Superior temporal gyrus (tissue), 1 donor: ENCODE results near the gene MBD2.

Experiments
- DNase-seq: peaks from one replicate; pipeline ENCODE4 v3.0.0-alpha.2; 2016; ENCODE audit errors: extremely low spot score

The MBD2 gene

DNA sequence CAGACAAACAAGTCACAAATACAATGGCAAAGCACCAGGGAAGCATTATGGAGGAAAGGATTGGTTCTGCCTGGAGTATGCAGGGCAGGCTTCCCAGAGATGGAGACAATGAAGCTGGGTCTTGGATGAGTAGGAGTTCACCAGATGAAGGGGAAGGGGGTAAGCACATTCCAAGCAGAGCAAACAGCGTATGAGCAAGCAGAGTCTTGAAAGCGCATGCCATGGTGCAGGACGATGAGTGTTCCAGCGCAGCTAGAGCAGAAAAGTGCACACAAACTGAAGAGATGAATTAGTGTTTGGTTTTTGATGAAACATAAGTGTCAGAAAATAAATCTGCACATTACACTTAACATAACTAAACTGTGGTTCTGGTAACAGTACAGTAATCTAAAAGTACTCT is 21.6 kb downstream of the MBD2 start:
- DNase-seq: no peak

DNA sequence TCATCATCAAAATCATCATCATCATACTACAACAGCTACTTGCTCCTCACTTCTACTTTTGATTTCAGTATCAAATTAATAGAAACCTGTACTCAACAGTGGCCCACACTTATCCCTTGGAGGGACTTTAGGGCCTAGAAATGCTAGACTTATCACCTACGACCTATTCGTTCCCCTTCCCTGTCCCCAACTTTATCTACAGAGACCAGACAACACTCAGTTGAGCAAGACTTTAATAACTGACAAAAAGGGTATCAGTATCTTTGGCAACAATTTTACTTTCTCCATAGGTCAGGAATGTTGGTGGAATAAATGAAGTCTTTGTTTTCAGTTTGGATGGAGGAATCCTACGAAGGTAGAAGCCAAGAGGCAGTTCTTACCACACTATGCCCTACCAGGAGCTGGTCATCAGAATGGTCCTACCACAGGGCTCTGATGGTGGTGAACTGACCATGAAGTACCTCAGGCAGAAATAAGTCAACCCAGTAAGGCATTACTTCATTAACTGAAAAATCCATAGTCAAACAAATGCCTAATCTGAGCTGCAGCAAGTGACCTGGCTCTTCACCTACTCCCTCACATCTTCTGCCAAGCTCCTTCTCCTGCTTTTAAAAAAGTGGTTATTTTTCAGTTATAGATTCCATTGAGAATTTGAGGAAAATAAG is 26.6 kb downstream of the MBD2 start:
- no peak for DNase-seq

DNA sequence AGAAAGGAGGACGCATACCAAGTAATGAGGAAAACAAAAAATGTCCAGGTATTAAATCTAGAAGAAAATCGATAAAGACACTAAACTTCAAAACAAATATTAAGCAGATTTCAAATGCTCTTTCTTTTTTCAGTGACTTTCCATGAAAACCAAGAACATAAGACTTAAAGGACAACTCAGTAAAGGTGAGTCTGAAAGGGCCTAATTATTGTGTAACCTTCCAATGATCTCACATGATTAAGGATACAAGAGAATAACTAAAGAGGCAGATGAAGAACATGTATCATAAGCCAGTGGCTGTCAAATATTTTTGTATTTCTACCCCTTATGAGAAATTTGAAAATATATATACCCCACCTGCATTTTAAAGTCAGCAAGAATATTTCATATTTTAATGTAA is 30.7 kb downstream of the MBD2 start:
- no peak for DNase-seq

DNA sequence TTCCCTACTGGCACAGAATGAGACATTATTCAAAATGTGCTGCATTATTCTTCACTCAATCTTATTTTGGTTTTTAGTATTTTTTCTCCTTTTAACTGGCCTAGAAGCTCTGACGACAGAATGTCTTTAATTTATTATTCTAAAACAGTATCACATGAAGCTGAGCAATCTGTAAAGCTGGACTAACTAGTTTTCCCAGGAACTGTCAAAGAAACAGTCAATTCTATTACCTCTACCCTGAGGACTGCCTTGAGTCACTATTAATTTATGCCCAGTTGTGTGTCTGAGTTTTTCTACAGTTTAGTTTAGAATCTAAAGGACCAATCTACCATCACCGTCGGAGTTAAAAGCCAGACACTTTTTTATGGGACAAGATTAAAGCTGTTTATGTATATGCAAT is 31.6 kb downstream of the MBD2 start:
- no peak for DNase-seq

DNA sequence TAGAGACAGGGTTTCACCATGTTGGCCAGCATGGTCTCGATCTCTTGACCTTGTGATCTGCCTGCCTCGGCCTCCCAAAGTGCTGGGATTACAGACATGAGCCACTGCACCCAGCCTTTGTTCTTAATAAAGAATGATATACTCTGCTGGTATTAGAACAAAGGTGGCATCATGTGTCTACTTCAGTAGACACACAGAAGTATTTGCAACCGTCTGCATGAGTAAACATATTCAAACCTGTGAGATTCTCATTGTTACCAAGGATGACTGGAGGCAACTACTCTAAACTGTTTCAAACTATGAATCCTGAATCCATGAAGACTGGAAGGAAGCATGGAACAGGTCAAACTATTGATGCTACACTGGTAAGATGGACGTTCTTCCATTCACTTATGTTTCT is 32.1 kb downstream of the MBD2 start:
- DNase-seq: no peak

DNA sequence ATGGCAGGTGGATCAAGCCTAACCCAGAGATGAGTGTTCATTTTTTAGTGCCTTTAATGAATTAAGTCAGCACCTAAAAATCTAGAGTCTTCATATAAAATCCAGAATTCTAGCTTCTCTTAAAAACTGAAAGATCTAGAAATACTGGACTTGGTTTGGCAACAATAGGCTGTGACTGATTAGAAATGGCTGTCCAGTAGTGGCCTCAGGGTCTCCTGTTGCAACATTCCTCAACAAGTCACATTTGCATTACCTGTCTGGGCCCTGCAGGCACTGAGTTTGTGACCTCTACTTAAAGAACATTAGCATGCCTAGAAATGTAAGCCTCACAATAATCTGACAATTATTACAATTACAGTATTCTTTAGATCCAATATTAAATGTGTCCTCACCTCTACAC is 33.1 kb downstream of the MBD2 start:
- no peak for DNase-seq

DNA sequence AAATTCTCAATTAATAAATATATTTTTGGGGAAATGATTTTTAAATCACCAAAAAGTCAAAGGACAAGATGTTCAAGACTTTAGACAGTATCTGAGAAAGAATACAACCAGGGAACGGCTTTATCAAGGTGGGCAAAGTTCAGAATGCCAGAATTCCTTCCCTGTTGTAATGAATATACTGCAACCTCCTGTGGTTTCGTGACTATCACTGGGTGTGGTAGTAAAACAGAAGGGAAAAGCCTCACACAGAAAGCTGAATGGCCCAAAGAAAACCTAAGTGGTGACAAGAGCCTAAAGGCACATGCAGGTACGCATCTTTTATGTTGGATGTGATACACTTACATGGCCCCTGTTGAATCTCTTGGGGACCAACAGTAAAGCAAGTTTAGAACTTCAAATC is 37.1 kb downstream of the MBD2 start:
- DNase-seq: no peak

DNA sequence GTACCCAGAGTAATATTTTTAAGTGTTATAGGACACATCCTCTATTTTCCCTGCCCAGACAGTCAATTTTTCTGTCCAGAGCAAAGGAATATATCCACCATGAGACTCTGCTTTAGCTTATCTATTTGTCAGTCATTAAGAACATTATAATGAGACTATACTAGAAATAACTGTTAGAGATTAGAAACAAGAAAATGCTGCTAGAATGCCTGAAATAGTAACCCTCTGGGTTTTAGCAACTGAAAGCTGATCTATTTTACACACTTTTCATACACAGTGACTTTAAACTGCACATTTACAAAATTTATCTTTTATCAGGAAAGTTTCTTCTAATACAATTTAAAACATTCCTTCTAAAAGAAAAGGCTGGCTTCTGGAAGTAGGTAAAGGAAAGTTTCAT is 39.6 kb downstream of the MBD2 start:
- DNase-seq: no peak

DNA sequence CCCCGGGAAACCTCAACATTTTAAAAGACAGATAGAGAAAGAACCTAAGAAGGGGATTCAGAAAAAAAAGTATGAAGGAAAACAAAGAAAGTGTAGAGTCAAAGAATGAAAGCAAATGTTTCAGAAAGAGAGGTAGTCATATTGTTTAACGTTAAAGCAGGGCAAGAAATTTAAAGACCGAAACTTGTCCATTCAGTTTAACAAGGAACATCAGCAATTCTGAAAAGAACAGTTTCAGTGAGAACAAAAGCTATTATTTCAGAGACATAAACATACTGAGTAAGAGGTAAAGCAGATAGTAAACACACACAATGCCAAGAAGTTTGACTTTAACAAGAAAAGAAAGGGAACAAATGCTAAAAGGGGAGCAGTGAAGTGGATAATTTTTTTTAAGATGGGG is 41.1 kb downstream of the MBD2 start:
- no peak for DNase-seq

DNA sequence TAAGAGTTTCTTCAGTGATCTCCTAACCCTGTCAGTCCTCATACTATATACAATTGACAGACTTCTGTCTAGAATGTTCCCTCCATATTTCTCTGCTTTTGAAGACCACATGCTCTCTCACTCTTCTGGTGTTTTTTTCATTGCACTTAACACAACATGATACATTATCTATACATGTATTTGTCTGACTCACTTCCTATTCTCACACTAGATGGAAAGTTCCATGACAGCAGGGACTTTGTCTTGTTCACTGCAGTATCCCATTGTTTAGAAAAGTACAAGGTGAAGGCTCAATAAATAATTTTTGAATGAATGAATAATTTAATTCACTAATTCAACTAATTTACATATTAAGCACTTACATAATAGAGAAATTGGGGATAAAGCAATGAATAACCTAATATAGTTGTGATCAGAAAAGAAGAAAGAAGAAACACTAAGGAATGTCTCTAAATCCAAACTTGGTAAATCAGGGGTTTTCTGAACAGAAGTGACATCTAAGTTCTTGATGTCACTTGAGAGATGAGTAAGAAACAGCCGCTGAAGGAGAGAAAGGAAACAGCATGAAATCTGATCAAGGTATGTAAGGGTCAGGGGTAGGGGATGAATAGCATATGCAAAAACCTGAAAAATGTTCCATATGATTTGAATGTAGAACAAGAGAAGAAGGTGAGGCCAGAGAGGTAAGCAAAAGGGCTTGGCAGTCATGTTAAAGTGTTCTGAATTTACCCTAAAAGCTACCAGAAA is 42.4 kb downstream of the MBD2 start:
- no peak for DNase-seq

DNA sequence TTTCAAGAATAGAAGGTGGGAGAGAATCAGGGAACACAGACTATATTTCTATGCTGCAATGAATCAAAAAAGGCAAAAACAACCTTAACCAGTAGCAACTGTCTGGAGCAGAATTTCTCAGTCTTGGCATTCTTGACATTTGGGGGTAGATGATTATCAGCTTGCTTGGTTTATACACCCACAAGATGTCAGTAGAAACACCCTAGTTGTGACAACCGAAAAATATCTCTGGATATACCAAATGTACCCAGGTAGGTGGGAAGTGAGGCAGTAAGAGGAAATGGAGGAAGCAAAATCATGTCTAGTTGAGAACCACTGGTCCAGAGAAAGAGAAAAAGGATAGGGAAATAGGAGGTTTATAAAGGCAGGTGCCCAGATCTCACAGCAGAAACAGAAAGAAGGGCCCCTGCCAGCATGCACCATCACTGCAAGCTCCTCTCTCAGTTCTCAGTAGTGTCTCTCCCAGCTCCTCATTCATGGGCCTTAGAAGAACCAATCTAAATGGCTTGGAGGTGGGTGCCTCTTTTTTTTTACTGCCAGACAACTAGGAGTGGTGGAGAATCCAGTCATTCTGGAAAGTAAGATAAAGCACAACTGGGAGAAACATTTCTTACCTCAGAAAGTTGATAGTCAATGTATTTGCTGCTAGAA is 50.4 kb downstream of the MBD2 start:
- DNase-seq: no peak

DNA sequence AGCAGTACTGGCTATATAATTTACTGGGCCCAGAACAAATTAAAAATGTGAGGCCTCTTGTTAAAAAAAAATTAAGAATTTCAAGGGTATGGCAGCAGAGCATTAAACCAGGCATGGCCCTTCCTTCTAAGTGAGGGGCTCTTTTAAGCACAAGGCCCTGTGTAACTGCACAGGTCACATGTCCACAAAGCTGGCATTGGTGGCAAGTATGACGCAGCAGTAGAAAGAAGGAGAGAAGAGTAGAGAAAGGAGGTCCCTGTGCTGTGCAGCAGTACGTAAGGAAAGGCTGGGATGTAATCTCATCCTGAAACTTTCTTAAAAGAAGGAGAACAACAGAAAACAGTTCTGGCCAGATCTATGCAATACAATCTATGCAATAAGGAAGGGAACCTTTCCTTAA is 51.2 kb downstream of the MBD2 start:
- no peak for DNase-seq

DNA sequence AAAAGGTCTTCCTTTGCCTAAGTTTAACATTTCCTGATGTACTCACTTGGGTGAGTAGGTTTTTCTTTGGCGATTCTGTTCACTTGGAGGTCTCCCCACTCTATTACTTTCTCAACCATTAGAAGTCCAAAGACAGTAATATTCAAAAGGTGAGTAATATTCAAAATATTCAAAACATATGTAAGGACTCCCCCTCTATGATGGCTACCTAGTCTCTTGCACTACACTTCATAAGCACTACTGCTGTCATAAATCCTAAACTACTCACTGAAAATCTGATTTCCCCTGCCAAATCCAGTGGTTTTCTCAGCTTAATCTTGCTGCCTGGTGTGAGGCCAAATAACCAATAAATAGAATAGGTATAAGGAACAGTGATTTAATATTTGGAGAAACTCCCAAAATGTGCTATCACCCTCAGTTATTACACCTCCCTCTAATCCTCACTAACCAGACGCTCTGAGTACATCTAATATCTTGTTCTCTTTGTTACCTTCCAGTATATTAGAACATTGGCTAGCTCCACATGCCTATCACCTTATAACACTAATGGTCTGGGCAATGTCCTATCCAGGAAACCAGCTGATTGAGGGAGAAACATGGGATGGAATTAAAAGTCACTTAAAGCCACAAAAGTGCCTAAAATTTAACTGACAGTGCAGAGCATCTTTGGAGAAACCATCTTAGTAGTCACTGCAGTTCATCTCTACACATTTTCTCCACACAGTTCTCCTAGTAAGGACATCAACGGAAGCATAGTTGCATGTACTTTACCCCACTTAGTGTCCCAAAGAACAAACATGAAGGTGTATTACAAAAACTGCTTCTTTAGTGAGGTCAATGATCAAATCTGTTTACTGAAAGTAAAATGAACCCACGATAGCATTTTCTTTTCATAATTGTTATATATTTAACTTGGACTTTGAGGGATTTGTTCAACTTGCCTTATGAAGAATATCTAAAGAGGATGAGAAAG is 54.8 kb downstream of the MBD2 start:
- no peak for DNase-seq

DNA sequence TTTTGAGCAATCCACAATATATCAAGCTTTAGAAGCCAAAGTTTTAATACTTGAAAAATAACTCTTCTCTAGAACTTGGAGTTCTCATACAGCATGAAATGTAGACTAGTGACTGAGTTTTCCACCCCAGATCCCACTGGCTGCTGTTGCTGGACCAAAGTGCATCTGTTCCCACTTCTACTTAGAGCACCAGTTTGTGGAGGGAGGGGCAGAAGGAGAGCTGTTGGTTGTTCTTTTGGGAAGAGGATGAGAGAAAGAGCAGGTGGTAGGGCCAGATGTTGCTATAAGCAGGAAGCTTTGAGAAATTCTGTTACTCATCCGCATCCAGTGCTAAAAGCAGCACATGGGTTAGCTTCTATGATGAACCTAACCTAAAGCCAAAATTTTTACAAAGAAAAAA is 59.0 kb downstream of the MBD2 start:
- DNase-seq: no peak

DNA sequence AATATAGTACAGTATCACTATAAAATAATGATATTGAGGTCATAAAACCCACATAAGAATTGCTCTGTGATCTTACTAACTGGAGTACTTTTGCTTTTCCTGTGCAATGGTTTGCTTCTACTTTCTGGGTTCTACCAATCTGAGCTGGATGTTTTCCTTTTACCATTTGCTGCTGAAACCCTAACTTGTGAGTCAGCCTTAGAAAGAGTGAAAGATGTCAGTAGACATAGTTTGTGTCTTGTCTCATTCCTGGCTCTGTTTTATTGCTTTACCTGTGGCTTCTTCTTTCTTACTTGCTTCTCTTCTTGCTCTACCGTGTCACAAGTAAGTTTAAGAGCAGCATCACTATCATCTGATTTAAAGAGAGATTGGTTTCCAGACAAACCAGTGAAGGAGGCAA is 61.0 kb downstream of the MBD2 start:
- no peak for DNase-seq

DNA sequence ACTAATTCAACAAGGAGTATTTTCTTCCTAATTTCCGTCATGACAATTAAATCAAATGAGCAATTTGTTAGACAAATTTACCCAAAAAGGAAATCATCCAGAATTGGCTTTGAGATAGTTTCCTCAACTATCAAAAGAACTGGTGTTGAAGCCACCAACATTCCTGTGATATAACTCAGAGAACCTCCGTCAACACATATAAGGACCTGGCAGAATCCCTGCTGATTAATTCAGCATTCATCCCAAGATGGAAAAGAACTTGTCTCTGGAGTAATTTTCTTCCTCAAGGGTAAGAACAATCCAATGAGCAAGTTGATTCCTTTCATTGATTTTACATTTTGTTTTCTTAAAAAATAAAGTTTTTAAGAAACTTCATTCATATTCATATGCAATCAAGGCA is 62.0 kb downstream of the MBD2 start:
- no peak for DNase-seq

DNA sequence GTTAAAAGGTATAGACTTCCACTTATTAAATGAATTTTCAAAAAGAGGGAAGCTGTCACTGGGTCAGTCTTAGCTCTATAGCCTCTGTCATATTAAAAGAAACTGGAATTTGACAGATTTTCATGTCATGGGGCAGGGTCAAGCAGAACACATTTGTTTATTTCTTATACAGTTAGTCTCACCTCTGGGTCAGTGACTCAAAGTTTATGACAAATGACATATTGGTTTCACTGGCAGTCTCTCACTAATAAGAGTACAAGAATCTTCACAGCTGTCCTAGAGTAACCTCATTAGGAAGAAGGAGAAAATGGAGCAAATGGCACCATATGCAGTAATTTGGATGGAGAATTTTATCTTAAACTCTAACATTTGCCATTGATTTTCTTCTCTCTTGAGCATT is 63.2 kb downstream of the MBD2 start:
- no peak for DNase-seq

DNA sequence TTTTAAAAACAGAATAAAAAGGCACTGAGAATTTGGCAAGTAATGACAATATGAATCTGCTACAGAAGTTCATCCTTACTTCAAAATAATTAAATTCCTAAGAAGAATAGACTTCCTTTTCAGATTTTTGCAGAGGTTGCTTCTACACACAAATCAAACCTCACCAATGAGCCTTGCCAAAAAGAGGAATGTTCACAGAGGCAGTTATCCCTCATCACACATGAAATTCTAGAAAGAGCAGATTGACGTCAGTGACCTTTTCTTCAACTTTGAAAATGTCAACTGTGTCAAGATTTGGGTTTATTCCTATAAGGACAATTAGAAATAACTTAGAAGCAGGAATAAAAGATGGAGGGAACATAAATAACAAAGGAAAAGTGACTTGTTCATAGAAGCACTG is 64.6 kb downstream of the MBD2 start:
- no peak for DNase-seq

DNA sequence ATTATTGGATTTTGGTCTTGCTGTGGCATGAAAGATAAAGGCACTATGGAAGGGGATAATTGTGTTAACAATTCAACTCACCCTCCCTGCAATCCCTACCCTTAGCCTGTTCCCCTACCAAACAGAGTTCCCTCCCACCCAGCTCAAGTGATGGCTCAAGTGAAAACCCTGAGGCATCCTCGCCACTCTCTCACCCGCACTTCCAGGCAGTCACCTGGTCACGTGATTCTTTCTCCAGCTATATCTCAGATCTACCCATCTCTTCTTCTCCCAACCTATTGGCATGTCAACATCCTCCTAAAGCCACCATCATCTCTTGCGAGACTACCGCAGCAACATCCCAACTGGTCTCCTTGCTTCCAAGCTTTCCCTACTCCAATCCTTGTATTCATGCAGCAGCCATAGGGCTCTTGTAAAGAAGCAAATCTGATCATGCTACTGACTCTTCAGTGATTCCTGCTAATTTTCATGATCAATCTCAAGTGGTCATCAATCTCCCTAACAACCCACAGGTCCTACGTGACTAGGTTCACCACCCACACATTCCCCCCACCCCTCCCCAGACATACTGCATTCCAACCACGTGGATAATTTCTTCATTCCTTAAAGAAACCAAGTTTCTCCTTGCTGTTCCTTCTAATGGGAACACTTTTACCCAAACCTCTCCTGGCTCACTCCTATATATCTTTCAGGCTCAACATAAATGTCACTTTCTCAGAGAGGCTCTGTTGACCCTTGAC is 66.7 kb downstream of the MBD2 start:
- no peak for DNase-seq

DNA sequence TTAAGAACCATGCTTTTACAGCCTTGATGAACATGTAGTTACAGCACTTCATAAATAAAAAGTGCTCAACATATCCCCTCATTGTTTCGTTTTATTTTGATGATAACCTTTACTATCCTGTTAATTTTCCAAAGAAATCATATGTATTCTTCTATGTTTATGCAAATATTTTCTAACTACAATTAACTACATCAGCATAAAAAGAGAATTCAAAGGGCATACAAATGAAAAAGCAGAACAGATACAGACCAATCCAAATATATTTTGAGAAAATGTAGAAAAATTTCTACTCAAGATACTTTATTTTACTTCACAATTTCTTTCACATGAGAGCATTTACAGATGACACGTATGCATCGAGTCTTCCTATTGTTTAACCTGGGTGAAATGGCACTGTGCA is 69.1 kb downstream of the MBD2 start:
- no peak for DNase-seq

DNA sequence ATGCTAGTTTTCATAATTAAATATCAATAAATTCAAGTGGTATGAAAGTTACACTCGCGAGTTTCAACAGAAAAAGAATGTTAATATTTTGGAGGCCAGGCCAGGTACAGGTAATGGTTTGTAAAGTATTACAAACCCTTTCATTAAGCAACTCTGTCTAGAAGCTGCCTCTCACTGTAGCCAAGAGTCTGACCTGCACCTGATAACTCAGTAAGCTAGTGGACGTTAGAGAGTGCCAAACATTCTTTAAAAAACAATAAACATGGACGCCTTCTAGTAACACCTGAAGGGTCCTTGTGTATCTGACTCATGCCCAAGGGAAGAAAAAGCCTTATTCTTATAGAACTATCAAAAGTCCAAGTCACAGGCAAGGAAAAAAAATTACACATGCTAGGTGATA is 70.2 kb downstream of the MBD2 start:
- DNase-seq: no peak
